H9 (cell line): ENCODE results near the gene AKR7A3. TPM values are rescaled to one million over a fixed set of nuclear protein-coding genes. Genes with fewer than 3 reads are reported as not detected.

Experiments
- DNase-seq: peaks from one replicate; pipeline ENCODE4 v3.0.0-alpha.2; 2017
- H2AFZ ChIP-seq: one replicate; pipeline ENCODE4 v1.6.1; 2013; ENCODE audit warnings: mild to moderate bottlenecking, low read length, control low read depth, moderate library complexity
- H2AK5ac ChIP-seq: 2 replicates; pipeline ENCODE4 v1.6.1; 2013; ENCODE audit warnings: low read length, control low read depth, mixed read lengths; ENCODE audit not compliant: insufficient read length
- H2BK120ac ChIP-seq: one replicate; pipeline ENCODE4 v1.6.1; 2013; ENCODE audit warnings: low read depth, mild to moderate bottlenecking, low read length, control low read depth, inconsistent platforms; ENCODE audit not compliant: poor library complexity, severe bottlenecking
- H2BK12ac ChIP-seq: 2 replicates; pipeline ENCODE4 v1.6.1; 2013; ENCODE audit warnings: low read length, control low read depth, mixed read lengths, low read depth; ENCODE audit not compliant: insufficient read length
- H2BK15ac ChIP-seq: 2 replicates; pipeline ENCODE4 v1.6.1; 2013; ENCODE audit warnings: low read depth, low read length, control low read depth
- H2BK20ac ChIP-seq: one replicate; pipeline ENCODE4 v1.6.1; 2013; ENCODE audit warnings: low read depth, mild to moderate bottlenecking, low read length, control low read depth, inconsistent platforms; ENCODE audit not compliant: poor library complexity, severe bottlenecking
- H2BK5ac ChIP-seq: 2 replicates; pipeline ENCODE4 v1.6.1; 2013; ENCODE audit warnings: low read length, control low read depth, mixed read lengths; ENCODE audit not compliant: insufficient read length
- H3K14ac ChIP-seq: 2 replicates; pipeline ENCODE4 v1.6.1; 2013; ENCODE audit warnings: low read length, control low read depth; ENCODE audit not compliant: insufficient read depth
- H3K18ac ChIP-seq: 2 replicates; pipeline ENCODE4 v1.6.1; 2013; ENCODE audit warnings: low read depth, mild to moderate bottlenecking, mixed read lengths, low read length, control low read depth; ENCODE audit not compliant: insufficient read length
- H3K23ac ChIP-seq: 2 replicates; pipeline ENCODE4 v1.6.1; 2013; ENCODE audit warnings: low read length, control low read depth, mixed read lengths, low read depth; ENCODE audit not compliant: insufficient read length
- H3K23me2 ChIP-seq: 2 replicates; pipeline ENCODE4 v1.6.1; 2013; ENCODE audit warnings: low read depth, mild to moderate bottlenecking, mixed read lengths, low read length, control low read depth; ENCODE audit not compliant: insufficient read length, poor library complexity, severe bottlenecking
- H3K27ac ChIP-seq: 2 replicates; pipeline ENCODE4 v1.5.1; 2013; ENCODE audit warnings: low read length, control low read depth, mixed read lengths, low read depth; ENCODE audit not compliant: insufficient read length
- H3K27me3 ChIP-seq: 2 replicates; pipeline ENCODE4 v1.6.1; 2013; ENCODE audit warnings: low read length, control low read depth, inconsistent platforms; ENCODE audit not compliant: insufficient read depth
- H3K4ac ChIP-seq: 2 replicates; pipeline ENCODE4 v1.6.1; 2013; ENCODE audit warnings: low read depth, mild to moderate bottlenecking, control low read depth, inconsistent platforms, low read length, moderate library complexity
- H3K4me1 ChIP-seq: 2 replicates; pipeline ENCODE4 v1.6.1; 2013; ENCODE audit warnings: low read length, control low read depth, inconsistent platforms; ENCODE audit not compliant: insufficient read depth
- H3K4me2 ChIP-seq: 2 replicates; pipeline ENCODE4 v1.6.1; 2013; ENCODE audit warnings: low read length, control low read depth, mixed read lengths; ENCODE audit not compliant: insufficient read length, insufficient read depth
- H3K56ac ChIP-seq: 2 replicates; pipeline ENCODE4 v1.6.1; 2013; ENCODE audit warnings: low read depth, mild to moderate bottlenecking, mixed read lengths, low read length, control low read depth; ENCODE audit not compliant: insufficient read length
- H3K79me1 ChIP-seq: 2 replicates; pipeline ENCODE4 v1.6.1; 2013; ENCODE audit warnings: low read depth, mild to moderate bottlenecking, moderate library complexity, low read length, control low read depth, inconsistent platforms; ENCODE audit not compliant: insufficient read depth, poor library complexity, severe bottlenecking
- H3K79me2 ChIP-seq: 2 replicates; pipeline ENCODE4 v1.6.1; 2013; ENCODE audit warnings: low read length, control low read depth, inconsistent platforms; ENCODE audit not compliant: insufficient read depth
- H3K9ac ChIP-seq: 2 replicates; pipeline ENCODE4 v1.6.1; 2013; ENCODE audit warnings: low read length, control low read depth, mixed read lengths; ENCODE audit not compliant: insufficient read length; ENCODE audit errors: extremely low read depth
- H3K9me3 ChIP-seq: one replicate; pipeline ENCODE4 v1.6.1; 2013; ENCODE audit warnings: low read depth, low read length, inconsistent platforms; ENCODE audit not compliant: control insufficient read depth
- H3T11ph ChIP-seq: one replicate; pipeline ENCODE4 v1.6.1; 2013; ENCODE audit warnings: mild to moderate bottlenecking, low read length, control low read depth, inconsistent platforms
- H4K20me1 ChIP-seq: one replicate; pipeline ENCODE4 v1.6.1; 2013; ENCODE audit not compliant: control insufficient read depth, insufficient read length, insufficient read depth
- H4K5ac ChIP-seq: 2 replicates; pipeline ENCODE4 v1.6.1; 2013; ENCODE audit warnings: low read depth, mild to moderate bottlenecking, mixed read lengths, low read length, control low read depth; ENCODE audit not compliant: insufficient read length
- H4K8ac ChIP-seq: replicated peaks from 2 replicates; pipeline ENCODE4 v1.6.1; 2013; ENCODE audit warnings: low read length, control low read depth, mixed read lengths, low read depth; ENCODE audit not compliant: insufficient read length
- H4K91ac ChIP-seq: 2 replicates; pipeline ENCODE4 v1.6.1; 2013; ENCODE audit warnings: low read depth, mild to moderate bottlenecking, moderate library complexity, mixed read lengths, low read length, control low read depth; ENCODE audit not compliant: insufficient read length
- H3K27ac Mint-ChIP-seq, 3 experiments: 2 replicates in 2 of 3; 3 replicates in 1 of 3; pipeline ENCODE4 v1.8.0; 2020 to 2021; ENCODE audit warnings: mixed read lengths in 3 of 3, mild to moderate bottlenecking in 1 of 3, moderate library complexity in 1 of 3
- H3K27me3 Mint-ChIP-seq: 2 replicates; pipeline ENCODE4 v1.8.0; 2021; ENCODE audit warnings: low read depth, mild to moderate bottlenecking, moderate library complexity, mixed read lengths
- H3K36me3 Mint-ChIP-seq, 3 experiments: 2 replicates in 2 of 3; 3 replicates in 1 of 3; pipeline ENCODE4 v1.8.0; 2020 to 2021; ENCODE audit warnings: low read depth in 3 of 3, mixed read lengths in 3 of 3; ENCODE audit not compliant: insufficient read depth in 1 of 3
- H3K4me1 Mint-ChIP-seq, 2 experiments: 2 replicates each; pipeline ENCODE4 v1.8.0; 2020; ENCODE audit warnings: mixed read lengths in 2 of 2
- H3K4me3 Mint-ChIP-seq, 2 experiments: 2 replicates in 1 of 2; 3 replicates in 1 of 2; pipeline ENCODE4 v1.8.0; 2020 to 2021; ENCODE audit warnings: mild to moderate bottlenecking in 2 of 2, mixed read lengths in 2 of 2, moderate library complexity in 1 of 2
- H3K9me3 Mint-ChIP-seq, 2 experiments: 2 replicates in 1 of 2; 3 replicates in 1 of 2; pipeline ENCODE4 v1.8.0; 2020; ENCODE audit warnings: mild to moderate bottlenecking in 2 of 2, mixed read lengths in 2 of 2, moderate library complexity in 1 of 2
- WGBS: extraction: QIAGEN DNeasy Blood & Tissue Kit; methylation state at CpG from one replicate; pipeline ENCODE4 v1.1.7; 2013; ENCODE audit warnings: missing lambda C conversion rate, low lambda C conversion rate, mixed read lengths; ENCODE audit not compliant: insufficient read length; ENCODE audit errors: extremely low coverage; 5-methylcytosine and 5-hydroxymethylcytosine counted together
- total RNA-seq: library from RNA; stranded (reverse); gene quantifications from 2 replicates; pipeline ENCODE4 v1.2.1, GENCODE V29; 2021
- TF ChIP-seq, protein P1 (sequence below): fragments of 200-600 bp; sonication (generic); conservative IDR thresholded peaks from 3 replicates; pipeline ENCODE4 v1.8.0; 2021; ENCODE audit warnings: antibody characterized with exemption, mild to moderate bottlenecking

The AKR7A3 gene
- total RNA-seq, 1 experiment from 2014 or later, result 0.74 TPM

GRCh38 chr1:19336543-19336942 lies 48.0 kb upstream of the AKR7A3 start:
- Histone ChIP-seq H2BK120ac (no peak overlapping the region), H3K27me3 (no peaks in the 10 kb centered on the region), H3K56ac (no peak overlapping the region), H2BK12ac (no peak overlapping the region), H4K91ac (no peak overlapping the region), H2BK5ac (no peak overlapping the region), H3T11ph (no peak overlapping the region), H3K9ac (no peak overlapping the region), H3K18ac (no peak overlapping the region), H2AK5ac (no peak overlapping the region), H4K8ac (no peak overlapping the region), H2BK15ac (no peak overlapping the region), H3K4me2 (no peak overlapping the region), H4K20me1 (no peaks in the 10 kb centered on the region), H3K4ac (no peak overlapping the region), H2AFZ (no peak overlapping the region), H3K79me1 (no peaks in the 10 kb centered on the region), H3K27ac (no peak overlapping the region), H4K5ac (no peak overlapping the region), H3K23me2 (no peaks in the 10 kb centered on the region), H3K79me2 (no peaks in the 10 kb centered on the region), H3K14ac (no peak overlapping the region), H3K9me3 (no peaks in the 10 kb centered on the region), H3K23ac (no peak overlapping the region), H3K4me1 (peaks cover 2% of the 10 kb centered on the region; the same call in 1 of the 2 replicates), H2BK20ac (no peak overlapping the region)
- Mint-ChIP-seq H3K27ac (0 out of 7 replicates have a peak overlapping the region, but pooled peaks of 2 of the 3 experiments have one; percentile 34 to 40), H3K4me3 (no peak overlapping the region), H3K4me1 (peaks cover 21 to 31% of the 10 kb centered on the region in 2 experiments), H3K36me3 (peaks cover 2 to 31% (median 6%) of the 10 kb centered on the region in 3 experiments; a peak in 6 of 7 replicates), H3K27me3 (no peaks in the 10 kb centered on the region; the same call in 1 of the 2 replicates), H3K9me3 (no peaks in the 10 kb centered on the region)
- no peak for DNase-seq
- TF ChIP-seq, protein P1, sequence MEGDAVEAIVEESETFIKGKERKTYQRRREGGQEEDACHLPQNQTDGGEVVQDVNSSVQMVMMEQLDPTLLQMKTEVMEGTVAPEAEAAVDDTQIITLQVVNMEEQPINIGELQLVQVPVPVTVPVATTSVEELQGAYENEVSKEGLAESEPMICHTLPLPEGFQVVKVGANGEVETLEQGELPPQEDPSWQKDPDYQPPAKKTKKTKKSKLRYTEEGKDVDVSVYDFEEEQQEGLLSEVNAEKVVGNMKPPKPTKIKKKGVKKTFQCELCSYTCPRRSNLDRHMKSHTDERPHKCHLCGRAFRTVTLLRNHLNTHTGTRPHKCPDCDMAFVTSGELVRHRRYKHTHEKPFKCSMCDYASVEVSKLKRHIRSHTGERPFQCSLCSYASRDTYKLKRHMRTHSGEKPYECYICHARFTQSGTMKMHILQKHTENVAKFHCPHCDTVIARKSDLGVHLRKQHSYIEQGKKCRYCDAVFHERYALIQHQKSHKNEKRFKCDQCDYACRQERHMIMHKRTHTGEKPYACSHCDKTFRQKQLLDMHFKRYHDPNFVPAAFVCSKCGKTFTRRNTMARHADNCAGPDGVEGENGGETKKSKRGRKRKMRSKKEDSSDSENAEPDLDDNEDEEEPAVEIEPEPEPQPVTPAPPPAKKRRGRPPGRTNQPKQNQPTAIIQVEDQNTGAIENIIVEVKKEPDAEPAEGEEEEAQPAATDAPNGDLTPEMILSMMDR, result no peak
- WGBS, result no CpG with 5 or more reads among the region's 7 CpGs
